ENCODE data around the gene SSBP2. TPM values are rescaled to one million over a fixed set of nuclear protein-coding genes. Genes with fewer than 3 reads are reported as not detected.

The SSBP2 gene
- total RNA-seq, 1 donor from 2014 or later: 7.9 TPM

- FAIRE-seq: no peak
Measured at GRCh38 chr5:81525690-81526089, 225.2 kb downstream of the SSBP2 start.

GRCh38 chr5:81524015-81524414 is 226.9 kb downstream of the SSBP2 start:
- FAIRE-seq: no peak
- no peak for DNase-seq (ENCODE audit: low read depth)
- Histone ChIP-seq H3K4me3 (ENCODE audit: low read depth, low read length) (no peak overlapping the region), H3K36me3 (ENCODE audit: control insufficient read depth, insufficient read depth, low read length) (no peaks in the 10 kb centered on the region), H3K27me3 (ENCODE audit: control insufficient read depth, insufficient read depth, low read length) (no peaks in the 10 kb centered on the region)
- no peak for TF ChIP-seq CTCF (IDR thresholded peaks at IDR 0.05; ENCODE audit: insufficient read depth, low read length, severe bottlenecking)

More at GRCh38 chr5:81525690-81526089, 225.2 kb downstream of the SSBP2 start:
- Histone ChIP-seq H3K27me3 (ENCODE audit: control insufficient read depth, insufficient read depth, low read length) (no peaks in the 10 kb centered on the region), H3K4me3 (ENCODE audit: low read depth, low read length) (no peak overlapping the region), H3K36me3 (ENCODE audit: control insufficient read depth, insufficient read depth, low read length) (no peaks in the 10 kb centered on the region)
- no peak for TF ChIP-seq CTCF (IDR thresholded peaks at IDR 0.05; ENCODE audit: insufficient read depth, low read length, severe bottlenecking)
- DNase-seq (ENCODE audit: low read depth): peak; percentile 27

GRCh38 chr5:81522571-81522970 is 228.3 kb downstream of the SSBP2 start:
- DNase-seq (ENCODE audit: low read depth) (no peak), FAIRE-seq (no peak)
- no peak for TF ChIP-seq CTCF (IDR thresholded peaks at IDR 0.05; ENCODE audit: insufficient read depth, low read length, severe bottlenecking)
- Histone ChIP-seq H3K4me3 (ENCODE audit: low read depth, low read length) (no peak overlapping the region), H3K36me3 (ENCODE audit: control insufficient read depth, insufficient read depth, low read length) (no peaks in the 10 kb centered on the region), H3K27me3 (ENCODE audit: control insufficient read depth, insufficient read depth, low read length) (no peaks in the 10 kb centered on the region)

- Histone ChIP-seq H3K36me3 (ENCODE audit: control insufficient read depth, insufficient read depth, low read length) (no peaks in the 10 kb centered on the region), H3K27me3 (ENCODE audit: control insufficient read depth, insufficient read depth, low read length) (no peaks in the 10 kb centered on the region), H3K4me3 (ENCODE audit: low read depth, low read length) (no peak overlapping the region)
- FAIRE-seq (no peak), DNase-seq (ENCODE audit: low read depth) (no peak)
- no peak for TF ChIP-seq CTCF (IDR thresholded peaks at IDR 0.05; ENCODE audit: insufficient read depth, low read length, severe bottlenecking)
Measured at GRCh38 chr5:81520769-81521168, 230.1 kb downstream of the SSBP2 start.

- Histone ChIP-seq H3K36me3 (ENCODE audit: control insufficient read depth, insufficient read depth, low read length) (no peaks in the 10 kb centered on the region), H3K4me3 (ENCODE audit: low read depth, low read length) (no peak overlapping the region), H3K27me3 (ENCODE audit: control insufficient read depth, insufficient read depth, low read length) (no peaks in the 10 kb centered on the region)
- FAIRE-seq: no peak
- TF ChIP-seq CTCF (IDR thresholded peaks at IDR 0.05; ENCODE audit: insufficient read depth, low read length, severe bottlenecking): no peak
- no peak for DNase-seq (ENCODE audit: low read depth)
Measured at GRCh38 chr5:81519217-81519905, 231.5 kb downstream of the SSBP2 start.

GRCh38 chr5:81517462-81517861 is 233.4 kb downstream of the SSBP2 start:
- Histone ChIP-seq H3K36me3 (ENCODE audit: control insufficient read depth, insufficient read depth, low read length) (no peaks in the 10 kb centered on the region), H3K27me3 (ENCODE audit: control insufficient read depth, insufficient read depth, low read length) (no peaks in the 10 kb centered on the region), H3K4me3 (ENCODE audit: low read depth, low read length) (no peak overlapping the region)
- peak; percentile 20 for DNase-seq (ENCODE audit: low read depth)
- no peak for TF ChIP-seq CTCF (IDR thresholded peaks at IDR 0.05; ENCODE audit: insufficient read depth, low read length, severe bottlenecking)
- FAIRE-seq: no peak
